ENCODE measurements around the gene S100A13.
A peak's percentile ranks its signal among the peaks of the same experiment; 100 is the strongest.
"Not testable (repeated sequence)": the region's sequence is repeated elsewhere in the genome, so short reads cannot be mapped to it uniquely, and the experiment has no call there.

S100A13 gene

DNA sequence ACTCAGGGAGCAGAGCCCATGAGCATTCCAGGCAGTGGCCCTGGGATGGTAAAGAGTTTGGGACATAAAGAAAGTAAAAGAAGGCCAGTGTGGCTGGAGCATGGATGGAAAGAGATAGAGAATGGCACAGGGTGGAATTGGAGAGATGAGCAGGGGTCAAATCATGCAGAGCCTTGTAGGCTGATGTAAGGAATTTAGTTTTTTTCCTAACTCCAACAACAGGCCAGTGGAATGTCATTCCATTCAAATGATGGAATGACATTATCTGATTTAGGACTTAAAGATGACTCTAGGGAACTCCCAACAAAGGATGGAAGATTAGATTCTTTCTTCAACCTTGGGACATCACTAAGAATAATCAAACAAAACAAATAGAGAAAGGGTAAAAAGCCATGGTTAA, 48.8 kb downstream of the S100A13 start:
- Histone ChIP-seq H3K9ac (ENCODE audit: low read length) (no peak overlapping the region), H3K9me3 (ENCODE audit: control insufficient read depth, low read length) (no peaks in the 10 kb centered on the region), H3K36me3 (ENCODE audit: control insufficient read depth, insufficient read depth, low read length, severe bottlenecking) (no peaks in the 10 kb centered on the region), H3K4me3 (ENCODE audit: low read length) (no peak overlapping the region), H3K4me1 (ENCODE audit: control insufficient read depth, insufficient read depth, low read length) (peaks cover 20% of the 10 kb centered on the region), H3K27me3 (replicated peaks; ENCODE audit: control insufficient read depth, insufficient read depth, low read length) (no peaks in the 10 kb centered on the region)
- peak; percentile 38 for DNase-seq (ENCODE audit: low read depth)

GRCh38 chr1:153577624-153578051, 49.7 kb downstream of the S100A13 start:
- Histone ChIP-seq H3K27me3 (replicated peaks; ENCODE audit: control insufficient read depth, insufficient read depth, low read length) (no peaks in the 10 kb centered on the region), H3K36me3 (ENCODE audit: control insufficient read depth, insufficient read depth, low read length, severe bottlenecking) (no peaks in the 10 kb centered on the region), H3K4me1 (ENCODE audit: control insufficient read depth, insufficient read depth, low read length) (peaks cover 28% of the 10 kb centered on the region), H3K9ac (ENCODE audit: low read length) (no peak overlapping the region), H3K9me3 (ENCODE audit: control insufficient read depth, low read length) (no peaks in the 10 kb centered on the region), H3K4me3 (ENCODE audit: low read length) (no peak overlapping the region)
- no peak for DNase-seq (ENCODE audit: low read depth)

GRCh38 chr1:153577138-153577537, 50.2 kb downstream of the S100A13 start:
- no peak for DNase-seq (ENCODE audit: low read depth)
- Histone ChIP-seq H3K9me3 (ENCODE audit: control insufficient read depth, low read length) (no peaks in the 10 kb centered on the region), H3K4me3 (ENCODE audit: low read length) (no peak overlapping the region)

GRCh38 chr1:153575497-153575896, 51.8 kb downstream of the S100A13 start:
- H3K4me3 ChIP-seq (ENCODE audit: low read length); DNase-seq (ENCODE audit: low read depth); H3K9ac ChIP-seq (ENCODE audit: low read length); H3K36me3 ChIP-seq (ENCODE audit: control insufficient read depth, insufficient read depth, low read length, severe bottlenecking); H3K27me3 ChIP-seq (replicated peaks; ENCODE audit: control insufficient read depth, insufficient read depth, low read length); H3K9me3 ChIP-seq (ENCODE audit: control insufficient read depth, low read length): not testable (repeated sequence)
- H3K4me1 ChIP-seq (ENCODE audit: control insufficient read depth, insufficient read depth, low read length): peaks cover 32% of the 10 kb centered on the region

More at GRCh38 chr1:153577138-153577537, 50.2 kb downstream of the S100A13 start:
- no peaks in the 10 kb centered on the region for H3K36me3 ChIP-seq (ENCODE audit: control insufficient read depth, insufficient read depth, low read length, severe bottlenecking)
- no peaks in the 10 kb centered on the region for H3K27me3 ChIP-seq (replicated peaks; ENCODE audit: control insufficient read depth, insufficient read depth, low read length)
- no peak overlapping the region for H3K9ac ChIP-seq (ENCODE audit: low read length)
- peaks cover 32% of the 10 kb centered on the region for H3K4me1 ChIP-seq (ENCODE audit: control insufficient read depth, insufficient read depth, low read length)

DNA sequence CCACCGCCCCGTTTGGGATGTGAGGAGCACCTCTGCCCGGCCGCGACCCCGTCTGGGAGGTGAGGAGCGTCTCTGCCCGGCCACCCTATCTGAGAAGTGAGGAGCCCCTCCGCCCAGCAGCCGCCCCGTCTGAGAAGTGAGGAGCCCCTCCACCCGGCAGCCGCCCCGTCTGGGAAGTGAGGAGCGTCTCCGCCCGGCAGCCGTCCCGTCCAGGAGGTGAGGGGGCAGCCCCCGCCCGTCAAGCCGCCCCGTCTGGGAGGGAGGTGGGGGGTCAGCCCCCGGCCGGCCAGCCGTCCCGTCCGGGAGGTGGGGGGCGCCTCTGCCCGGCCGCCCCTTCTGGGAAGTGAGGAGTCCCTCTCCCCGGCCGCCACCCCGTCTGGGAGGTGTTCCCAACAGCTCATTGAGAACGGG, 52.2 kb downstream of the S100A13 start:
- DNase-seq (ENCODE audit: low read depth); H3K9me3 ChIP-seq (ENCODE audit: control insufficient read depth, low read length); H3K27me3 ChIP-seq (replicated peaks; ENCODE audit: control insufficient read depth, insufficient read depth, low read length); H3K9ac ChIP-seq (ENCODE audit: low read length); H3K4me3 ChIP-seq (ENCODE audit: low read length); H3K36me3 ChIP-seq (ENCODE audit: control insufficient read depth, insufficient read depth, low read length, severe bottlenecking): not testable (repeated sequence)
- peaks cover 32% of the 10 kb centered on the region for H3K4me1 ChIP-seq (ENCODE audit: control insufficient read depth, insufficient read depth, low read length)

DNA sequence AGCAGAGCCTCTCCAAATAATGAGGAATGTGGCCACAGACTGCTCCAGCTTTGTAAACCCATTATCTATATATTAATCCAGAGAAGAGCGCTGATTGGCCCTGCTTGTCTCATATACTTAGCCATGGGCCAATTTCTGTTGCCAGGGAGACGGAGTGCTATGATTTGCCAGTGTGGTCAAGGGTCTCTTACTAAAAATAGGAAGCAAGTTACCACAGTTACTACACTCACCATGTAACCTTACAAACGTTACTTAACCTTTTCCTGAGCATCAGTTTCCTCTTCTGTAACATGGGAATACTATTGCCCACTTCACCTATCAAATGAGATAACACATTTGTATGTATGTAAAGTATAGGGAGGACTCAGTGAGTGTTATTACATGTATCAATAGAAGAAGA, 54.0 kb downstream of the S100A13 start:
- Histone ChIP-seq H3K9ac (ENCODE audit: low read length) (peak overlapping the region; percentile 73), H3K9me3 (ENCODE audit: control insufficient read depth, low read length) (no peaks in the 10 kb centered on the region), H3K4me1 (ENCODE audit: control insufficient read depth, insufficient read depth, low read length) (peaks cover 27% of the 10 kb centered on the region), H3K36me3 (ENCODE audit: control insufficient read depth, insufficient read depth, low read length, severe bottlenecking) (no peaks in the 10 kb centered on the region), H3K4me3 (ENCODE audit: low read length) (peak overlapping the region; percentile 53), H3K27me3 (replicated peaks; ENCODE audit: control insufficient read depth, insufficient read depth, low read length) (no peaks in the 10 kb centered on the region)
- DNase-seq (ENCODE audit: low read depth): no peak

DNA sequence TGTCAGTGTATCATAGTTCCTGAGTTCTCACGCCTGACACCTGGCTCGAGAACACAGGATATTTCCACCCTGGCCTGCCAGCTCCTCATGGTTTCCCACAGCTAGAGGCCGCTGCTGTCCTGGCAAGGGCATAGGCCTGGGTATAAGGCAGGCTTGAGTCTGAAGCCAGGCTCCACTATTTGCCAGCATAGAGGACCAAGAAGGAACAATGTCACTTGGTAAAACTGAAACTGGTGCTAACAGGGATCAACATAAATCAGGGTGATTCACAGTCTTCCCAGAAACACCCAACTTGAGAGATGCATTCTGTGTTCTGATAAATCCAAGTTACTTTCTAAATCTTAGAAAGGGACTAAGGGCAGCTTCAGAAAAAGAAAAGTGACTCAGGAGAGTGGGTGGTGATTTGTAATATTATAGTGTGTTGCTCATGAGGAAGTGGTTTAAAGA, 54.7 kb downstream of the S100A13 start:
- DNase-seq (ENCODE audit: low read depth): peak; percentile 93
- peak overlapping the region; percentile 53 for H3K4me3 ChIP-seq (ENCODE audit: low read length)
- H3K36me3 ChIP-seq (ENCODE audit: control insufficient read depth, insufficient read depth, low read length, severe bottlenecking): no peaks in the 10 kb centered on the region
- no peaks in the 10 kb centered on the region for H3K9me3 ChIP-seq (ENCODE audit: control insufficient read depth, low read length)
- peak overlapping the region; percentile 73 for H3K9ac ChIP-seq (ENCODE audit: low read length)
- H3K27me3 ChIP-seq (replicated peaks; ENCODE audit: control insufficient read depth, insufficient read depth, low read length): no peaks in the 10 kb centered on the region
- peaks cover 27% of the 10 kb centered on the region for H3K4me1 ChIP-seq (ENCODE audit: control insufficient read depth, insufficient read depth, low read length)

DNA sequence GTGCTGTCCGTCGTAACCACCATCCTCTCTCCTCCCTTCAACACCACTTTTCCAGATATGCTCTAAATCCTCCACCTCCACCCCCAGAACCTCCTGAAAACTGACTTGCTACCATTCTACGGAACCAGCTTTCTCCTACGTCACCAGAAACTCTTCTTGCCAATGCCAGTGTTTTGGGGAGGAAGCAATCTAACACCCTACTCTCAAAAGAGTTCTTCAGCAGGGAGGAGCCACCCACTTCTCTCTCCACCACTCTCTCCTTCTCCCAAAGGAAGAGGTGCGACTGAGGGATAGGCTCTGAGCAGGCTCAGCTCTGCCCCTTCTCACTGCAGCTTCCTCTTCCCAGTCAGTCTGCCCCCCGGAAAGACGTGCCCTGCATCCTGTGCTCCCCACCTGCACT, 55.6 kb downstream of the S100A13 start:
- DNase-seq (ENCODE audit: low read depth): no peak
- no peaks in the 10 kb centered on the region for H3K36me3 ChIP-seq (ENCODE audit: control insufficient read depth, insufficient read depth, low read length, severe bottlenecking)
- peaks cover 34% of the 10 kb centered on the region for H3K4me1 ChIP-seq (ENCODE audit: control insufficient read depth, insufficient read depth, low read length)
- H3K4me3 ChIP-seq (ENCODE audit: low read length): no peak overlapping the region
- no peaks in the 10 kb centered on the region for H3K27me3 ChIP-seq (replicated peaks; ENCODE audit: control insufficient read depth, insufficient read depth, low read length)
- H3K9me3 ChIP-seq (ENCODE audit: control insufficient read depth, low read length): no peaks in the 10 kb centered on the region
- H3K9ac ChIP-seq (ENCODE audit: low read length): no peak overlapping the region

DNA sequence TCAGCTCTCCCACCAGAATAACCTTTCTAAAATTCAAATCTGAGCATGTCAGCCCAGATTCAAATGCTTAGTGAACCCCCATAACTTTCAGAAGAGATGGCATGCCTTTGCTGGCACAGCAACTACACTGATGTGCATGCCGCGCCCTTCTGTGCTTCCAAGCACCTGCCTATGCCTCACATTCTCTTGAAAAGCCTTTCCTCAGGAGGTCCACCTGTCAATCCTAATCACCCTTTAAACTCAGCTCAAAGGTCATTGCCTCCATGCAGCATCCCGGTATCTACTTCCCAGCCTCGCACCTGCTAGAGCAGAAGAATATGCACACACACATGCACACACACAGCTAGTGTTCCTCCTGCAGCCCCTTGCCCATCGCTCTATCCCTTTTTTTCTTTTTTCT, 56.4 kb downstream of the S100A13 start:
- no peaks in the 10 kb centered on the region for H3K36me3 ChIP-seq (ENCODE audit: control insufficient read depth, insufficient read depth, low read length, severe bottlenecking)
- H3K4me1 ChIP-seq (ENCODE audit: control insufficient read depth, insufficient read depth, low read length): peaks cover 42% of the 10 kb centered on the region
- no peak overlapping the region for H3K9ac ChIP-seq (ENCODE audit: low read length)
- H3K4me3 ChIP-seq (ENCODE audit: low read length): no peak overlapping the region
- H3K27me3 ChIP-seq (replicated peaks; ENCODE audit: control insufficient read depth, insufficient read depth, low read length): no peaks in the 10 kb centered on the region
- no peaks in the 10 kb centered on the region for H3K9me3 ChIP-seq (ENCODE audit: control insufficient read depth, low read length)
- no peak for DNase-seq (ENCODE audit: low read depth)

GRCh38 chr1:153569465-153569864, 57.8 kb downstream of the S100A13 start:
- Histone ChIP-seq H3K9ac (ENCODE audit: low read length) (no peak overlapping the region), H3K4me1 (ENCODE audit: control insufficient read depth, insufficient read depth, low read length) (peaks cover 49% of the 10 kb centered on the region)
- no peak for DNase-seq (ENCODE audit: low read depth)

More at GRCh38 chr1:153569465-153569864, 57.8 kb downstream of the S100A13 start:
- Histone ChIP-seq H3K27me3 (replicated peaks; ENCODE audit: control insufficient read depth, insufficient read depth, low read length) (no peaks in the 10 kb centered on the region), H3K9me3 (ENCODE audit: control insufficient read depth, low read length) (no peaks in the 10 kb centered on the region), H3K36me3 (ENCODE audit: control insufficient read depth, insufficient read depth, low read length, severe bottlenecking) (no peaks in the 10 kb centered on the region), H3K4me3 (ENCODE audit: low read length) (no peak overlapping the region)

Data from adipocyte (in vitro differentiated cells).